Loucy (cell line): ENCODE results near the gene METTL13.

Experiments
- H2AFZ ChIP-seq: fragments of 200-600 bp; sonication (generic); 2 replicates; pipeline ENCODE4 v1.6.0; 2016; ENCODE audit warnings: antibody characterized with exemption, mild to moderate bottlenecking, low read length, moderate library complexity
- H3F3A ChIP-seq: fragments of 200-600 bp; 2 replicates; pipeline ENCODE4 v1.6.0; 2016; ENCODE audit warnings: antibody characterized with exemption, low read depth, mild to moderate bottlenecking
- H3K27me3 ChIP-seq: fragments of 200-600 bp; sonication (generic); 2 replicates; pipeline ENCODE4 v1.6.1; 2014; ENCODE audit warnings: low read length, mild to moderate bottlenecking; ENCODE audit not compliant: insufficient read depth, poor library complexity, severe bottlenecking
- H3K36me3 ChIP-seq: fragments of 200-600 bp; sonication (generic); 2 replicates; pipeline ENCODE4 v1.6.1; 2016; ENCODE audit warnings: low read length; ENCODE audit not compliant: insufficient read depth
- H3K4me1 ChIP-seq: fragments of 200-600 bp; sonication (generic); 2 replicates; pipeline ENCODE4 v1.5.1; 2014; ENCODE audit warnings: low read length, mild to moderate bottlenecking; ENCODE audit not compliant: insufficient read depth, poor library complexity, severe bottlenecking
- H3K4me2 ChIP-seq: fragments of 200-600 bp; sonication (generic); 2 replicates; pipeline ENCODE4 v1.6.0; 2014; ENCODE audit warnings: antibody characterized with exemption, low read length, low read depth, mild to moderate bottlenecking; ENCODE audit not compliant: poor library complexity, severe bottlenecking
- H3K4me3 ChIP-seq: fragments of 200-600 bp; sonication (generic); 2 replicates; pipeline ENCODE4 v1.5.1; 2014; ENCODE audit warnings: low read length, mild to moderate bottlenecking, mixed read lengths; ENCODE audit not compliant: poor library complexity, severe bottlenecking
- H3K79me2 ChIP-seq: fragments of 200-600 bp; sonication (generic); 2 replicates; pipeline ENCODE4 v1.6.1; 2014; ENCODE audit warnings: low read length; ENCODE audit not compliant: insufficient read depth
- H3K9ac ChIP-seq: fragments of 200-600 bp; sonication (generic); 2 replicates; pipeline ENCODE4 v1.6.0; 2014; ENCODE audit warnings: mild to moderate bottlenecking, low read depth, low read length, moderate library complexity; ENCODE audit not compliant: poor library complexity, severe bottlenecking
- H3K9me2 ChIP-seq: fragments of 200-600 bp; sonication (generic); replicated peaks from 2 replicates; pipeline ENCODE4 v1.6.1; 2016; ENCODE audit warnings: low read depth, low read length, mixed read lengths
- H3K9me3 ChIP-seq: fragments of 200-600 bp; sonication (generic); 2 replicates; pipeline ENCODE4 v1.6.1; 2014; ENCODE audit warnings: mild to moderate bottlenecking, antibody characterized with exemption, low read length, low read depth; ENCODE audit not compliant: insufficient read depth
- H4K20me1 ChIP-seq: fragments of 200-600 bp; sonication (generic); 2 replicates; pipeline ENCODE4 v1.6.0; 2014; ENCODE audit warnings: antibody characterized with exemption, low read length, mild to moderate bottlenecking; ENCODE audit not compliant: insufficient read depth, poor library complexity, severe bottlenecking
- CTCF ChIP-seq: fragments of 200-600 bp; sonication (generic); conservative IDR thresholded peaks from 2 replicates; pipeline ENCODE4 v1.5.1; 2014; ENCODE audit warnings: mild to moderate bottlenecking, antibody characterized with exemption, low read length
- EZH2phosphoT487 ChIP-seq: fragments of 200-600 bp; IDR thresholded peaks from 2 replicates; pipeline ENCODE4 v1.6.1; 2018; ENCODE audit warnings: antibody characterized with exemption, mild to moderate bottlenecking, moderate library complexity, borderline replicate concordance

METTL13 gene

GRCh38 chr1:171814692-171815091, 33.2 kb downstream of the METTL13 start:
- Histone ChIP-seq H3K79me2 (no peaks in the 10 kb centered on the region), H4K20me1 (no peaks in the 10 kb centered on the region), H3F3A (no peaks in the 10 kb centered on the region), H3K9me2 (no peaks in the 10 kb centered on the region), H3K9ac (no peak overlapping the region), H3K4me2 (no peak overlapping the region), H3K4me3 (no peak overlapping the region), H3K9me3 (no peaks in the 10 kb centered on the region), H3K4me1 (no peaks in the 10 kb centered on the region), H3K36me3 (no peaks in the 10 kb centered on the region), H2AFZ (no peak overlapping the region), H3K27me3 (no peaks in the 10 kb centered on the region)
- no peak for TF ChIP-seq EZH2phosphoT487
- TF ChIP-seq CTCF: no peak

- no peaks in the 10 kb centered on the region for H3F3A ChIP-seq
- H3K27me3 ChIP-seq: no peaks in the 10 kb centered on the region
- no peak overlapping the region for H3K4me3 ChIP-seq
- no peaks in the 10 kb centered on the region for H3K9me3 ChIP-seq
- H3K4me2 ChIP-seq: no peak overlapping the region
- no peak overlapping the region for H2AFZ ChIP-seq
- no peaks in the 10 kb centered on the region for H3K79me2 ChIP-seq
- H3K9me2 ChIP-seq: no peaks in the 10 kb centered on the region
- TF ChIP-seq CTCF: no peak
- no peak for TF ChIP-seq EZH2phosphoT487
- no peaks in the 10 kb centered on the region for H4K20me1 ChIP-seq
- H3K36me3 ChIP-seq: no peaks in the 10 kb centered on the region
- no peaks in the 10 kb centered on the region for H3K4me1 ChIP-seq
- no peak overlapping the region for H3K9ac ChIP-seq
These were observed 34.9 kb downstream of the METTL13 start for GRCh38 chr1:171816300-171816901.

GRCh38 chr1:171817511-171818265, 36.2 kb downstream of the METTL13 start:
- no peaks in the 10 kb centered on the region for H3K79me2 ChIP-seq
- H3K9ac ChIP-seq: no peak overlapping the region
- H3K4me1 ChIP-seq: no peaks in the 10 kb centered on the region
- no peak overlapping the region for H2AFZ ChIP-seq
- TF ChIP-seq EZH2phosphoT487: no peak
- TF ChIP-seq CTCF: no peak
- H3K9me2 ChIP-seq: no peaks in the 10 kb centered on the region
- H3K27me3 ChIP-seq: no peaks in the 10 kb centered on the region
- no peaks in the 10 kb centered on the region for H3F3A ChIP-seq
- H3K4me2 ChIP-seq: no peak overlapping the region
- H3K36me3 ChIP-seq: no peaks in the 10 kb centered on the region
- H4K20me1 ChIP-seq: no peaks in the 10 kb centered on the region
- H3K9me3 ChIP-seq: no peaks in the 10 kb centered on the region
- H3K4me3 ChIP-seq: no peak overlapping the region
